ENCODE data around the gene LGALS3.
A peak's percentile ranks its signal among the peaks of the same experiment; 100 is the strongest.

The LGALS3 gene

DNA sequence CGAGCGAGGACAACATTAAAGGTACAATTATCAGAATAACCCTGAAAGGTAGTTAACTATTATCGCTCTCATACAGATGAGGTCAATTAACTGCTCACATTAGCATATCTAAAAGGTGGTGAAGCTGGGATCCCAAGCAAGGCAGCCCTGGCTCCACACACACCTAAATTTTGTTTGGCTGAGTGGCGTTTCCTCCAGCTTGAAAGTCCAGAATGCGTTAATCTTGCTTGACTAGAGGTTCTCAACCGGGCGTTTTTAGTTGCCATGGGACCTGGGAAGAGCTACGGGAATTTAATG is 61.8 kb downstream of the LGALS3 start:
- TF ChIP-seq EP300 (IDR thresholded peaks at IDR 0.05; ENCODE audit: borderline replicate concordance), result no peak
- TF ChIP-seq, protein P1, sequence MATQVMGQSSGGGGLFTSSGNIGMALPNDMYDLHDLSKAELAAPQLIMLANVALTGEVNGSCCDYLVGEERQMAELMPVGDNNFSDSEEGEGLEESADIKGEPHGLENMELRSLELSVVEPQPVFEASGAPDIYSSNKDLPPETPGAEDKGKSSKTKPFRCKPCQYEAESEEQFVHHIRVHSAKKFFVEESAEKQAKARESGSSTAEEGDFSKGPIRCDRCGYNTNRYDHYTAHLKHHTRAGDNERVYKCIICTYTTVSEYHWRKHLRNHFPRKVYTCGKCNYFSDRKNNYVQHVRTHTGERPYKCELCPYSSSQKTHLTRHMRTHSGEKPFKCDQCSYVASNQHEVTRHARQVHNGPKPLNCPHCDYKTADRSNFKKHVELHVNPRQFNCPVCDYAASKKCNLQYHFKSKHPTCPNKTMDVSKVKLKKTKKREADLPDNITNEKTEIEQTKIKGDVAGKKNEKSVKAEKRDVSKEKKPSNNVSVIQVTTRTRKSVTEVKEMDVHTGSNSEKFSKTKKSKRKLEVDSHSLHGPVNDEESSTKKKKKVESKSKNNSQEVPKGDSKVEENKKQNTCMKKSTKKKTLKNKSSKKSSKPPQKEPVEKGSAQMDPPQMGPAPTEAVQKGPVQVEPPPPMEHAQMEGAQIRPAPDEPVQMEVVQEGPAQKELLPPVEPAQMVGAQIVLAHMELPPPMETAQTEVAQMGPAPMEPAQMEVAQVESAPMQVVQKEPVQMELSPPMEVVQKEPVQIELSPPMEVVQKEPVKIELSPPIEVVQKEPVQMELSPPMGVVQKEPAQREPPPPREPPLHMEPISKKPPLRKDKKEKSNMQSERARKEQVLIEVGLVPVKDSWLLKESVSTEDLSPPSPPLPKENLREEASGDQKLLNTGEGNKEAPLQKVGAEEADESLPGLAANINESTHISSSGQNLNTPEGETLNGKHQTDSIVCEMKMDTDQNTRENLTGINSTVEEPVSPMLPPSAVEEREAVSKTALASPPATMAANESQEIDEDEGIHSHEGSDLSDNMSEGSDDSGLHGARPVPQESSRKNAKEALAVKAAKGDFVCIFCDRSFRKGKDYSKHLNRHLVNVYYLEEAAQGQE (IDR thresholded peaks at IDR 0.05; ENCODE audit: low read depth), result no peak
- TF ChIP-seq TCF12 (IDR thresholded peaks at IDR 0.05; ENCODE audit: low read depth), result no peak
- no peak for TF ChIP-seq CREB1 (IDR thresholded peaks at IDR 0.05; ENCODE audit: low read depth)
- no peak for TF ChIP-seq RAD21 (IDR thresholded peaks at IDR 0.05; ENCODE audit: low read depth)
- TF ChIP-seq NFIC (IDR thresholded peaks at IDR 0.05), result no peak
- no peak for TF ChIP-seq TAF1 (IDR thresholded peaks at IDR 0.05; ENCODE audit: low read depth)

DNA sequence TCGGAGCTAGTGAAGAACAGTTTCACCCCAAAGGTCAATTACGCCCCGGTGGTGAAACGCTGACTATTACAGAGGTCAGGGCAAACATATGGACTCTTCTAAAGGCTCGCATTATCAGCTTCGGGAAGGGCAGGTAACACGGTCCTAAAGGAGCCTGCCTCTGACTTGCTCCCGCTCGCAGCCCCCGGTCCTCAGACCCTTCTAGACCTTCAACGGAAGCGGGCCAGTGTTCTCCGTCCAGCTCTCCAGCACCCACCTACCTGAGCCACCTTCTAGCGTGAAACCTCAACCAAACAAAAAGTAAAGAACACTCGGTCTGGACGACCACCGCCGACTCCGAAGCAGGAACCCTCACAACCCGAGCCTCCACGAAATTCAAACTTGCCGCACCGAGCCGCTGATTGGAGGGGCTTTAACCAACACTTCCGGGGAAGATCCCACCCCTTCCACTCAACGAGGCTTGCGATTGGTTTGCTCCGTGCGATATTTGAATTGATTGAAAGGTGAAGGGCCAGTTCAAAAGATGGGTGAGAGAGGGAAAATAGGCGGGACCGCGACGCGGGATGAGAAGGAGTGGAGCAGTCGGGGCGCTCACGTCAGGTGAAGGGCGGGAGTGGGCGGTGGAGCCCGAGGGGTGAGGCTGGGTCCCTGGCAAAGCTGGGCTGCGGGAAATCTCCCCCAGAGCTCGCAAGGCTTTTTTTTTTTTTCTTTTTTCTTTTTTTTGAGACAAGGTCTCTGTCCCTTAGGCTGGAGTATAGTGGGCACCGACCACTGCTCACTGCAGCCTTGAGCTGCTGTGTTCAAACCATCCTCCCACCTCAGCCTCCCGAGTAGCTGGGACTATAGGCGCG is 62.4 kb downstream of the LGALS3 start, which contains the start of gene DLGAP5:
Gene DLGAP5 (minus strand): TSS at position 383 of the 851 bp plus-strand sequence. CDS start 2,406 bp downstream, outside the sequence.
- TF ChIP-seq TAF1 (IDR thresholded peaks at IDR 0.05; ENCODE audit: low read depth), result peak; percentile 71
- TF ChIP-seq FOXM1 (IDR thresholded peaks at IDR 0.05; ENCODE audit: borderline replicate concordance, low read depth), result peak; percentile 92
- TF ChIP-seq RAD21 (IDR thresholded peaks at IDR 0.05; ENCODE audit: low read depth), result no peak
- no peak for TF ChIP-seq CEBPB (IDR thresholded peaks at IDR 0.05)
- 0 out of 2 replicates have a peak, but pooled peaks have one; percentile 28 for TF ChIP-seq ZBTB7A (IDR thresholded peaks at IDR 0.05; ENCODE audit: low read depth)
- no peak; the same call in 1 of the 2 replicates for TF ChIP-seq EGR1 (IDR thresholded peaks at IDR 0.05)
- TF ChIP-seq, protein P2, sequence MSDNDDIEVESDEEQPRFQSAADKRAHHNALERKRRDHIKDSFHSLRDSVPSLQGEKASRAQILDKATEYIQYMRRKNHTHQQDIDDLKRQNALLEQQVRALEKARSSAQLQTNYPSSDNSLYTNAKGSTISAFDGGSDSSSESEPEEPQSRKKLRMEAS (IDR thresholded peaks at IDR 0.05), result peak; percentile 47; the same call in 1 of the 2 replicates

DNA sequence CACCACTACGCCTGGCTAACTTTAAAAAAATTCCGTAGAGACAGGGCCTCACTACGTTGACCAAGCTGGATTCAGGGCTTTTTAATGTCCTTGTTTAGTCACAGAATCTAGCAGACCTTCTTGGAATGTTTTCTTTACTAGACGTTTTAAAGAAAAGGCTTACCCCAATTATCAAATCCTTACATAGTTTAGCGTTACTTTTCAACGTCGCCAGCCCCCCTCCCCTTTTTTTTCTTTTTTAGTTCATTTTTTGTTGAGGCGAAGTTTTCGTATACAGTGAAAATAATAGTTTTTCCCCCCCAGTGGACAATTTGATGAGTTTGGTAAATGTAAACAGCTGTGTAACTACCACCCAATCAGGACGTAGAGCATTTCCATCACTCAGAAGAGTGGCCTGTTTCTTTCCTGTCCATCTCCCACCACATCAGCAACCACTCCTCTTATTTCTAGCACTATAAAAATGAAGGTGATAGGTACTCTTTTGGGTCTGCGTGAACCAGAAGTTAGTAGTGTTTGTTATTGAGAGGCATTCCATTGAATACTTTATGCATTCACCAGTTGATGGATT is 63.1 kb downstream of the LGALS3 start:
- TF ChIP-seq TAF1 (IDR thresholded peaks at IDR 0.05; ENCODE audit: low read depth) (no peak), CREB1 (IDR thresholded peaks at IDR 0.05; ENCODE audit: low read depth) (no peak), EP300 (IDR thresholded peaks at IDR 0.05; ENCODE audit: borderline replicate concordance) (no peak)

DNA sequence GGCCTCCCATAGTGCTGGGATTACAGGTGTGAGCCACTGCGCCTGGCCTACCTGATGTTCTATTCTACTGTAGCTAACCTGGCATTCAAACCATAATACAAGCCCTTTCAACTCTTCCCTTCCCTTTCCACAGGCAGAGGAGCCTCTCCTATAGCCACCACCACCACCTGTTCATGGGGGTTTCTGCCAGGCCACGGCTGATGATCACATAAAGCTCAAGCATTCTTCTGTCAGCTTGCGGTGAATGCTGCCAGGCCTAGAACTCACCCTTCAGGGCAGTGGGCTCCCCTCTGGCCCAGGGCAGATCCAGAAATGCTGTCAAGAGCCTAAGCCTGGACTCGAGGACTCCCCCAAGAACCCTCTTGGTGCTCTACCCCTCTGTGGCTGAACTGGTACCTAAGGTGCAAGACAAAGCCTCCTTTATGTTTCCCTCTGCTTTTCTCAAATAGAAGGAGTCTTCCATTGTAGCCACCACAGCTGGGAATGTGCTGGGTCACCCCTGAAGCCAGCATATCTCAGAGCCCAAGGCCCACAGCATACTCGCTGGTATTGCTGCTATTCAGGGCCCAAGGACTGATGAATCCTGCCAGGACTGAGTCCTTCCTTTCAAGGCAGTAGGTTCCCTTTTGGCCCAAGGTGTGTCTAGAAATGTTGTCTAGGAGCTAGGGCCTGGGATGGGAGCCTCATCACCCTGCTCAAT is 65.8 kb downstream of the LGALS3 start:
- TF ChIP-seq TCF12 (IDR thresholded peaks at IDR 0.05; ENCODE audit: low read depth) (no peak), NFIC (IDR thresholded peaks at IDR 0.05) (no peak), ZBTB7A (IDR thresholded peaks at IDR 0.05; ENCODE audit: low read depth) (no peak), CEBPB (IDR thresholded peaks at IDR 0.05) (no peak), YY1 (IDR thresholded peaks at IDR 0.05; ENCODE audit: low read depth) (no peak), RAD21 (IDR thresholded peaks at IDR 0.05; ENCODE audit: low read depth) (no peak), EGR1 (IDR thresholded peaks at IDR 0.05) (no peak), FOXM1 (IDR thresholded peaks at IDR 0.05; ENCODE audit: borderline replicate concordance, low read depth) (no peak), TEAD4 (IDR thresholded peaks at IDR 0.05) (no peak), EP300 (IDR thresholded peaks at IDR 0.05; ENCODE audit: borderline replicate concordance) (no peak), TAF1 (IDR thresholded peaks at IDR 0.05; ENCODE audit: low read depth) (no peak), CREB1 (IDR thresholded peaks at IDR 0.05; ENCODE audit: low read depth) (no peak)
- TF ChIP-seq, protein P2 (IDR thresholded peaks at IDR 0.05), result no peak
- TF ChIP-seq, protein P3, sequence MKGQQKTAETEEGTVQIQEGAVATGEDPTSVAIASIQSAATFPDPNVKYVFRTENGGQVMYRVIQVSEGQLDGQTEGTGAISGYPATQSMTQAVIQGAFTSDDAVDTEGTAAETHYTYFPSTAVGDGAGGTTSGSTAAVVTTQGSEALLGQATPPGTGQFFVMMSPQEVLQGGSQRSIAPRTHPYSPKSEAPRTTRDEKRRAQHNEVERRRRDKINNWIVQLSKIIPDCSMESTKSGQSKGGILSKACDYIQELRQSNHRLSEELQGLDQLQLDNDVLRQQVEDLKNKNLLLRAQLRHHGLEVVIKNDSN (IDR thresholded peaks at IDR 0.05), result no peak
- TF ChIP-seq, protein P1 (IDR thresholded peaks at IDR 0.05; ENCODE audit: low read depth), result no peak

All from Ishikawa (cell line).